K562 (cell line): ENCODE data around the gene VAC14. TPM values are rescaled to one million over a fixed set of nuclear protein-coding genes. Genes with fewer than 3 reads are reported as not detected.

ENCODE experiments used
- ATAC-seq: fragments of 200-7000 bp; cut with Tn5 transposase; 3 replicates; pipeline ENCODE4 v1.9.1; 2020; ENCODE audit warnings: moderate library complexity
- BruUV-seq: library from RNA; stranded (reverse); fragments of 400-500 nt; replicated peaks from 2 replicates; lab custom pipeline; 2021; lab: Mats Ljungman, UMichigan
- CTCF ChIA-PET: fragments of 300-600 bp; formaldehyde crosslinking; extraction: SDS; loops from one replicate; lab custom pipeline; 2021; ENCODE audit warnings: low intra/inter-chr PET ratio; lab: Yijun Ruan, JAX
- POLR2A ChIA-PET: fragments of 300-600, 350-650 bp; sonication (Branson Sonifier 250); formaldehyde crosslinking; extraction: SDS; loops from one replicate; lab custom pipeline; 2021; ENCODE audit warnings: antibody characterized with exemption, inconsistent platforms; lab: Yijun Ruan, JAX
- DNase-seq, 4 experiments: peaks; one replicate each; pipeline versions ENCODE4 v3.0.0 to v3.0.0-alpha.2; 2011 to 2018; ENCODE audit warnings: low spot score in 3 of 4, mixed read lengths in 3 of 4; ENCODE audit errors: extremely low read depth in 1 of 4
- FAIRE-seq: peaks from 2 replicates; lab custom pipeline; 2011; peaks lifted over from hg19 to GRCh38; lab: Jason Lieb, UNC
- H2AFZ ChIP-seq: 2 replicates; pipeline ENCODE4 v1.6.0; 2011; ENCODE audit warnings: low read depth, low read length, control low read depth, inconsistent platforms
- H3K27ac ChIP-seq: fragments of 200-600 bp; 3 replicates; pipeline ENCODE4 v1.8.0; 2011; ENCODE audit warnings: low read depth, mild to moderate bottlenecking, control low read depth, inconsistent platforms, low read length, moderate library complexity, mixed read lengths; ENCODE audit errors: extremely low read depth
- H3K27me3 ChIP-seq, 2 experiments: fragments of 300-600 bp in 1 of 2; 2 replicates in 1 of 2; 3 replicates in 1 of 2; pipeline versions ENCODE4 v1.6.0 to v1.8.0; 2011; ENCODE audit warnings: inconsistent platforms in 2 of 2, low read length in 2 of 2, mild to moderate bottlenecking in 1 of 2, mixed read lengths in 1 of 2, moderate library complexity in 1 of 2; ENCODE audit not compliant: control insufficient read depth in 2 of 2, insufficient read depth in 2 of 2
- H3K36me3 ChIP-seq: fragments of 300-600 bp; 3 replicates; pipeline ENCODE4 v1.8.0; 2011; ENCODE audit warnings: mild to moderate bottlenecking, low read length, inconsistent platforms; ENCODE audit not compliant: control insufficient read depth, insufficient read depth
- H3K4me1 ChIP-seq, 2 experiments: fragments of 200-600 bp in 1 of 2; replicated peaks in 1 of 2; 2 replicates in 1 of 2; 3 replicates in 1 of 2; pipeline versions ENCODE4 v1.5.1 to v1.8.0; 2011; ENCODE audit warnings: inconsistent platforms in 2 of 2, low read length in 2 of 2, mild to moderate bottlenecking in 1 of 2, mixed read lengths in 1 of 2, moderate library complexity in 1 of 2; ENCODE audit not compliant: control insufficient read depth in 2 of 2, insufficient read depth in 2 of 2
- H3K4me2 ChIP-seq: 2 replicates; pipeline ENCODE4 v1.6.1; 2011; ENCODE audit warnings: low read length, control low read depth, inconsistent platforms, mixed read lengths; ENCODE audit not compliant: insufficient read depth
- H3K4me3 ChIP-seq: fragments of 200-600 bp; sonication (generic), shearing (Covaris generic); 2 replicates; pipeline ENCODE4 v1.5.1; 2016; ENCODE audit warnings: control low read depth, inconsistent platforms
- H3K79me2 ChIP-seq: fragments of 200-600 bp; 3 replicates; pipeline ENCODE4 v1.8.0; 2011; ENCODE audit warnings: low read length, inconsistent platforms; ENCODE audit not compliant: control insufficient read depth, insufficient read depth
- H3K9ac ChIP-seq, 2 experiments: 2 replicates each; pipeline versions ENCODE4 v1.6.0 to v1.6.1; 2011; ENCODE audit warnings: low read depth in 2 of 2, low read length in 2 of 2, control low read depth in 1 of 2, inconsistent platforms in 1 of 2, mild to moderate bottlenecking in 1 of 2, mixed read lengths in 1 of 2; ENCODE audit not compliant: insufficient read depth in 1 of 2
- H3K9me1 ChIP-seq: one replicate; pipeline ENCODE4 v1.6.0; 2011; ENCODE audit warnings: inconsistent platforms, mild to moderate bottlenecking, low read length, moderate library complexity; ENCODE audit not compliant: control insufficient read depth, insufficient read depth
- H3K9me3 ChIP-seq: replicated peaks from 2 replicates; pipeline ENCODE4 v1.5.1; 2011; ENCODE audit warnings: low read depth, low read length, inconsistent platforms; ENCODE audit not compliant: control insufficient read depth, insufficient read depth
- H4K20me1 ChIP-seq: replicated peaks from 2 replicates; pipeline ENCODE4 v1.6.1; 2011; ENCODE audit warnings: low read length, inconsistent platforms, mixed read lengths; ENCODE audit not compliant: control insufficient read depth, insufficient read depth
- ETS1 ChIP-seq: conservative IDR thresholded peaks from 2 replicates; pipeline ENCODE4 v1.6.1; 2011; ENCODE audit warnings: low read depth, mild to moderate bottlenecking, low read length; ENCODE audit not compliant: control insufficient read depth
- HINFP ChIP-seq: fragments of 450-650 bp; conservative IDR thresholded peaks from 2 replicates; pipeline ENCODE4 v1.6.1; 2016; ENCODE audit warnings: missing genetic modification characterization, low read depth, mild to moderate bottlenecking, control low read depth, missing compliant biosample characterization
- KDM1A ChIP-seq, 2 experiments: fragments of 450-650 bp; IDR thresholded peaks; 2 replicates each; pipeline ENCODE4 v1.6.1; 2016; ENCODE audit warnings: mild to moderate bottlenecking in 2 of 2
- NEUROD1 ChIP-seq: fragments of 150-350 bp; IDR thresholded peaks from 2 replicates; pipeline ENCODE4 v1.6.1; 2014; ENCODE audit warnings: borderline replicate concordance, low read length, low read depth; ENCODE audit not compliant: partially characterized antibody
- WGBS: fragments of 100-300 bp; shearing (Covaris generic); methylation state at CpG from one replicate; pipeline ENCODE4 v1.1.6; 2016; ENCODE audit warnings: low coverage, mixed read lengths; ENCODE audit not compliant: insufficient coverage; ENCODE audit errors: missing lambda C conversion rate; 5-methylcytosine and 5-hydroxymethylcytosine counted together
- in situ Hi-C: fragments of 300-500 bp; cut with MboI; formaldehyde crosslinking; loops from 4 replicates; pipeline ENCODE4 v1.15.0; 2018; ENCODE audit warnings: inconsistent platforms, mixed read lengths
- intact Hi-C: fragments of 100-400 bp; cut with micrococcal nuclease; formaldehyde crosslinking; loops from 2 replicates; pipeline ENCODE4 v1.14.2; 2022
- polyA plus RNA-seq, 8 experiments: library from polyadenylated mRNA; depleted of rRNA in 4 of 8; stranded (reverse) in 5 of 8; unstranded in 3 of 8; fragments of >200 nt; fragmentation: Nextera tagmentation in 2 of 8; fragmentation: Illumina TruSeq in 1 of 8; extraction: Ambion mirVana in 2 of 8; extraction: Trizol in 1 of 8; gene quantifications; 2 replicates each; pipeline versions ENCODE4 v1.2.1 to v1.2.3, GENCODE V29; 2011 to 2014; ENCODE audit warnings: inconsistent platforms in 1 of 8, missing spikeins in 1 of 8
- total RNA-seq, 7 experiments: library from RNA; depleted of rRNA in 6 of 7; stranded (reverse); fragments of >200 nt in 6 of 7; fragmentation: Illumina TruSeq in 2 of 7; extraction: Trizol in 2 of 7; gene quantifications; 2 replicates each; pipeline versions ENCODE4 v1.2.1 to v1.2.3, GENCODE V29; 2011 to 2021; ENCODE audit warnings: low replicate concordance in 1 of 7

VAC14 gene
- total and polyA plus RNA-seq, 9 of the 15 experiments (the other 6 are each of a cell fraction or from before 2014, with no cell fraction given) = 1.3 to 41.6 (median 26.6) TPM

- H3K27me3 ChIP-seq = no peaks in the 10 kb centered on the region
- H3K79me2 ChIP-seq = no peaks in the 10 kb centered on the region
- 86% methylated on average over 7 of the region's 9 CpGs for WGBS
- POLR2A ChIA-PET = interaction anchor here (0.6 kb wide), 1 partner anchor 37 kb away, joined by 3 read pairs; no protein-coding TSS in a partner anchor
- H3K27ac ChIP-seq = no peak overlapping the region
- intact Hi-C loops (no loop called here), in situ Hi-C loops (no loop called here)
- DNase-seq = no peak
- BruUV-seq = no TSS peak
- H4K20me1 ChIP-seq = no peaks in the 10 kb centered on the region
- H2AFZ ChIP-seq = no peak overlapping the region
- CTCF ChIA-PET = no interaction called here
- no peak for TF ChIP-seq NEUROD1
- TF ChIP-seq HINFP = no peak
- TF ChIP-seq KDM1A (IDR thresholded peaks at IDR 0.05) = no peak
- TF ChIP-seq ETS1 = no peak
- TF ChIP-seq, all 486 proteins: peak for 0
- Histone ChIP-seq H3K9ac (peak overlapping the region in 1 of 2 experiments; percentile 45; a peak in 1 of 4 replicates), H3K4me2 (no peak overlapping the region), H3K9me3 (no peaks in the 10 kb centered on the region), H3K36me3 (peaks cover 39% of the 10 kb centered on the region; the same call in 2 of the 3 replicates), H3K4me1 (peaks cover 0 to 17% of the 10 kb centered on the region in 2 experiments; a peak in 3 of 5 replicates), H3K4me3 (no peak overlapping the region), H3K9me1 (no peaks in the 10 kb centered on the region)
- FAIRE-seq (no peak), ATAC-seq (no peak)
Observed at GRCh38 chr16:70757183-70757582, 43.8 kb downstream of the VAC14 start.
